ENCODE measurements around the gene ELP1.

Gene ELP1

GRCh38 chr9:108831496-108832178 is 102.3 kb downstream of the ELP1 start:
- POLR2A ChIA-PET, result no interaction called here

DNA sequence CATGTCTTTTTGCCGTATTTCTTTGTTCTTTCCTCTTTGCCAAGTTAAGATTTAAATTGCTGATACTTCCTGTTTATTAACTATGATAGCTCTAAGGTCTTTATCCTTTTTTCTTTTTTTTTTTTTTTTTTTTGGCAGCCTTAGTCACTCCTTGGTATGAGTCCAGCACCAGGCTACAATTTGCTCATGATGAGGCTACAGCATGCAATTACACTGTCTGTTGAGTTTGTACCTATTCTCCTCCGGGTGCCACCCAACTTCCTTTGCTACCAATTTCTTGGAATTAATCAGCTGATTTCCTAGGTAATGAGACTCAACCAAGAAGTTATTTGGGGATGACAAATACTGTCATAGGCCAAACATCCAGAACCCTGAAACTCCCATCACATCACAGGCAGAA is 103.7 kb downstream of the ELP1 start:
- Histone ChIP-seq H3K4me3 (ENCODE audit: control insufficient read depth in 1 of 7, extremely low read depth in 1 of 7, insufficient read depth in 4 of 7, low read depth in 2 of 7, low read length in 6 of 7) (no peak overlapping the region), H3K9me3 (ENCODE audit: control extremely low read depth in 1 of 5, control insufficient read depth in 4 of 5, insufficient read depth in 2 of 5, low read depth in 1 of 5, low read length in 4 of 5) (no peaks in the 10 kb centered on the region), H3K27ac (ENCODE audit: insufficient read depth in 1 of 2, low read depth in 1 of 2, low read length in 2 of 2, poor library complexity in 1 of 2, severe bottlenecking in 2 of 2) (no peak overlapping the region), H3K27me3 (replicated peaks in 2 of 5; ENCODE audit: control insufficient read depth in 4 of 5, insufficient read depth in 5 of 5, low read length in 4 of 5) (no peaks in the 10 kb centered on the region), H3K4me1 (ENCODE audit: control extremely low read depth in 1 of 4, control insufficient read depth in 4 of 4, insufficient read depth in 4 of 4, low read length in 3 of 4) (peaks cover 3 to 9% (median 8%) of the 10 kb centered on the region in 4 experiments), H3K36me3 (ENCODE audit: control insufficient read depth in 4 of 4, insufficient read depth in 4 of 4, low read length in 3 of 4) (no peaks in the 10 kb centered on the region)
- no peak for DNase-seq
- CTCF ChIA-PET, result interaction anchor here (0.5 to 0.8 kb wide), 2 partner anchors 10 to 179 kb away, joined by 3 to 5 read pairs; no protein-coding TSS in a partner anchor
- POLR2A ChIA-PET, result interaction anchor here (0.8 kb wide), 1 partner anchor 12 kb away, joined by 3 read pairs; no protein-coding TSS in a partner anchor
- WGBS (ENCODE audit: insufficient coverage), result 100% methylated on average over 1 of the region's 2 CpGs

More at GRCh38 chr9:108831496-108832178, 102.3 kb downstream of the ELP1 start:
- H3K9me3 ChIP-seq (ENCODE audit: control extremely low read depth in 1 of 5, control insufficient read depth in 4 of 5, insufficient read depth in 2 of 5, low read depth in 1 of 5, low read length in 4 of 5), result no peaks in the 10 kb centered on the region
- H3K4me1 ChIP-seq (ENCODE audit: control extremely low read depth in 1 of 4, control insufficient read depth in 4 of 4, insufficient read depth in 4 of 4, low read length in 3 of 4), result peaks cover 3 to 20% (median 17%) of the 10 kb centered on the region in 4 experiments
- CTCF ChIA-PET, result interaction anchor here (1.0 to 1.1 kb wide), 2 partner anchors 11 to 17 kb away, joined by 3 read pairs; no protein-coding TSS in a partner anchor
- H3K27ac ChIP-seq (ENCODE audit: insufficient read depth in 1 of 2, low read depth in 1 of 2, low read length in 2 of 2, poor library complexity in 1 of 2, severe bottlenecking in 2 of 2), result no peak overlapping the region
- no peaks in the 10 kb centered on the region for H3K36me3 ChIP-seq (ENCODE audit: control insufficient read depth in 4 of 4, insufficient read depth in 4 of 4, low read length in 3 of 4)
- H3K4me3 ChIP-seq (ENCODE audit: control insufficient read depth in 1 of 7, extremely low read depth in 1 of 7, insufficient read depth in 4 of 7, low read depth in 2 of 7, low read length in 6 of 7), result no peak overlapping the region
- no peak for DNase-seq
- WGBS (ENCODE audit: insufficient coverage), result 100% methylated on average over 1 of the region's 1 CpG
- no peaks in the 10 kb centered on the region for H3K27me3 ChIP-seq (replicated peaks in 2 of 5; ENCODE audit: control insufficient read depth in 4 of 5, insufficient read depth in 5 of 5, low read length in 4 of 5)

DNA sequence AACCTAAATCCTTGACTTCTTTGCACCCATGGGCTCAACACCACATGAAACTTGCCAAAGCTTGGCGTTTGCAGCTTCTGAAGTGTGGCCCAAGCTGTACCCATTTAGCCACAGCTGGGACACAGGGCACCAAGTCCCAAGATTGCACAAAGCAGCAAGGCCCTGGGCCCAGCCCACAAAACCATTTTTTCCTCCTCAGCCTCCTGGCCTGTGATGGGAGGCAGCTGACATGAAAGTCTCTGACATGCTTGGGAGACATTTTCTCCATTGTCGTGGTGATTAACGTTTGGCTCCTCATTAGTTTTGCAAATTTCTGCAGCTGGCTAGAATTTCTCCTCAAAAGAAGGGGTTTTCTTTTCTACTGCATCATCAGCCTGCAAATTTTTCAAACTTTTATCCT is 110.1 kb downstream of the ELP1 start:
- DNase-seq, result no peak
- no peak overlapping the region for H3K27ac ChIP-seq (ENCODE audit: insufficient read depth in 1 of 2, low read depth in 1 of 2, low read length in 2 of 2, poor library complexity in 1 of 2, severe bottlenecking in 2 of 2)
- 100% methylated on average over 3 of the region's 3 CpGs for WGBS (ENCODE audit: insufficient coverage)
- no peak overlapping the region for H3K4me3 ChIP-seq (ENCODE audit: control insufficient read depth in 1 of 7, extremely low read depth in 1 of 7, insufficient read depth in 4 of 7, low read depth in 2 of 7, low read length in 6 of 7)
- H3K36me3 ChIP-seq (ENCODE audit: control insufficient read depth in 4 of 4, insufficient read depth in 4 of 4, low read length in 3 of 4), result no peaks in the 10 kb centered on the region
- H3K4me1 ChIP-seq (ENCODE audit: control extremely low read depth in 1 of 4, control insufficient read depth in 4 of 4, insufficient read depth in 4 of 4, low read length in 3 of 4), result no peaks in the 10 kb centered on the region
- H3K9me3 ChIP-seq (ENCODE audit: control extremely low read depth in 1 of 5, control insufficient read depth in 4 of 5, insufficient read depth in 2 of 5, low read depth in 1 of 5, low read length in 4 of 5), result peaks cover 1 to 16% (median 7%) of the 10 kb centered on the region in 5 experiments
- H3K27me3 ChIP-seq (replicated peaks in 2 of 5; ENCODE audit: control insufficient read depth in 4 of 5, insufficient read depth in 5 of 5, low read length in 4 of 5), result no peaks in the 10 kb centered on the region
- ChIA-PET CTCF (interaction anchor here (2.1 kb wide), 1 partner anchor 10 kb away, joined by 5 read pairs; no protein-coding TSS in a partner anchor), POLR2A (no interaction called here)

Measured in common myeloid progenitor, CD34-positive (primary cell).